NCI-H1048 (cell line): Measurements from ENCODE around the gene TUBA1B.

Experiments used
- DNase-seq: peaks from one replicate; lab custom pipeline; 2025; lab: John Stamatoyannopoulos, UW

The TUBA1B gene

DNA sequence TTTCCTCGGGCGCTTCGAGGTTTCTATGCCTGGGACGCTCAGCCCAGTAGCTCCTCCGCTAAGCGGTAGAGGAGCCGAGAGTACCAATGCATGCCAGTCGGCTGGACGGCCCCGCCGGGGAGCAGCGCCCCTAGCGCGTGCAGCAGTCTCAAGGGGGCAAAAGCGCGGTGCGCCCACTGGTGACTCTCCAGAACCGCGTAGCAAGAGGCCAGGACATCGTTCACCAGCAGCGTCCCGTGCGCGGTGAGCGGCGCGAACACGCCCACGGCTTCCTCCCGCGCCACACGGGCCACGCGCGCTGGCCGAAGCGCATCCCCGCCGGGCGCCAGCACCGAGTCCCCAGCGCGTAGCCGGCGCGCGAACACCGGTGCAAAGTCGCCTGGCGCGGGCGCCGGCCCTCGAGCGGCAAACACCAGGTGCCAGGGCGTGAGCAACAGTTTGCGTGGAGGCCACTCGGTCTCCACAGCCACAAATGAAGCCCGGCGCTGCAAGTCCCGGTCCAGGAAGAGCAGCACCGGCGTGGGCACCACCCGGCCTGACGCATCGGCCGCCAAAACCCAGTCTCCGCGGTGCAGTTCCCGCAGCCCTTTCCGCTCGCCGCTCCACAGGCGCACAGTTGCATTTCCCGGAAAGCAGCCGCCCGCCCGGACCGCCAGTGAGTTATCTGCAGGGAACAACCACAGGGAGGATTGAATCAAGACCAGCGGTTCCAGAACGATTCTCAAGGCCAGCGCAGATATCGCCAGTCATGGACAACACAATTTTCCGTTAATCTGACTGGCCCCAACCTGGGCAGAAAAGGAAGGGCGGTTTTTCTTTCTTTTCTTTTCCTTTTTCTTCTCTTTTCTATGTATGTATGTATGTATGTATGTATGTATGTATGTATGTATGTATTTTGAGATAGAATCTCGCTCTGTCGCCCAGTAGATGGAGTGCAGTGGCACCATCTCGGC lies 41.1 kb downstream of the TUBA1B start:
- no peak for DNase-seq

DNA sequence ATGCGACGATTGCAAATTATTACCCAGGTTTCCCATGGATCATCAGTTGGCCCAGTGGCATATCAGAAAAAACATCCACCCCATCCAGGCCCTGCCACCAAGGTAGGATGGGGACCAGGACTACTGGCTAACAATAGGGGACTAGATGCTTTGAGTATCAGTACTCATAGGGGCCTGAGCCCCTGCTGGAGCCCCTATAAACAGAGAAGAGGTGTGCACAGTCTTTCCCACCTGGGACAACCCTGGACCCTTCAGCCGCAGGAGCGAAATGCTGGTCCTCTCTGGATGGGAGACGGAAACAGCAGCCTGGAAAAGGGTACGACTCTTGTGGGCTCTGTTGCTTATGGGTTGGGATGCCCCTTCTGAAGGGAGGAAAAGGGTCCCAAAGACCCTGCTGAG lies 42.3 kb downstream of the TUBA1B start:
- DNase-seq: no peak

- peak; percentile 65 for DNase-seq
These were observed 42.9 kb downstream of the TUBA1B start for GRCh38 chr12:49088150-49088931.

GRCh38 chr12:49086116-49086515 lies 45.1 kb downstream of the TUBA1B start:
- DNase-seq: no peak

DNA sequence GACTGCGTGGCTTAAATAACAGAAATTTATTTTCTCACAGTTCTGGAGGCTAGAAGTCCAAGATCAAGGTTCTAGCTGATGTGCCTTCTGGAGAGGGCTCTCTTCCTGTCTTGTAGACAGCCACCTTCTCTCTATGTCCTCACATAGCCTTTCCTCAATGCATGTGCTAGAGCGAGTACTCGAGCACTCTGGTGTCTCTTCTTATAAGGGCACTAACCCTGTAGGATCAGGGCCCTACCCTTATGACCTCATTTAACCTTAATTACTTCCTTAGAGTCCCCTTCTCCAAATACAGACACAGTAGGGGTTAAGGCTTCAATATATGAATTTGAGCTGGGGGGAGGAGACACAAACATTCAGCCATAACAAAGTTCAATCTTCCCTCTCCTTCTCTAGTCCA lies 46.8 kb downstream of the TUBA1B start:
- no peak for DNase-seq

DNA sequence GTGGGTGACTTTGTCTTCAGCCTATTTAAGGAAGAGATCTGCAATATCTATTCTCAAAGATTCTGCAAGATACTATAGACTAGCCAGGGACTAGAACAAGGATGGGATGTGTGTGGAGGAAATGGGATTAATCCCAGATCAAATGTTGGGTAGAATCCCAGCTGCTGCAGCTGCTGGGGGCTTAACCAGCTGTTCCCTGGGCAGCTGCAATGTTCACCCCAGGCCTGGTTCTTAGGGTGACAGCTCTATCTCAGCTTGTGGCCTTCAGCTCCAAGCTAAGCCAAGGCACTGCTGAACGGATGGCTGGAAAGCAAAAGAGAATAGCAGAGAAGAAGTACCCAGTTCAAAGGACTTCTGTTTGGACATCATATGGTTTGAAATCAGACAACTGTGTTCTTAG lies 51.4 kb downstream of the TUBA1B start:
- no peak for DNase-seq
